ENCODE measurements around the gene LMO4.
A peak's percentile ranks its signal among the peaks of the same experiment; 100 is the strongest.

The LMO4 gene

DNA sequence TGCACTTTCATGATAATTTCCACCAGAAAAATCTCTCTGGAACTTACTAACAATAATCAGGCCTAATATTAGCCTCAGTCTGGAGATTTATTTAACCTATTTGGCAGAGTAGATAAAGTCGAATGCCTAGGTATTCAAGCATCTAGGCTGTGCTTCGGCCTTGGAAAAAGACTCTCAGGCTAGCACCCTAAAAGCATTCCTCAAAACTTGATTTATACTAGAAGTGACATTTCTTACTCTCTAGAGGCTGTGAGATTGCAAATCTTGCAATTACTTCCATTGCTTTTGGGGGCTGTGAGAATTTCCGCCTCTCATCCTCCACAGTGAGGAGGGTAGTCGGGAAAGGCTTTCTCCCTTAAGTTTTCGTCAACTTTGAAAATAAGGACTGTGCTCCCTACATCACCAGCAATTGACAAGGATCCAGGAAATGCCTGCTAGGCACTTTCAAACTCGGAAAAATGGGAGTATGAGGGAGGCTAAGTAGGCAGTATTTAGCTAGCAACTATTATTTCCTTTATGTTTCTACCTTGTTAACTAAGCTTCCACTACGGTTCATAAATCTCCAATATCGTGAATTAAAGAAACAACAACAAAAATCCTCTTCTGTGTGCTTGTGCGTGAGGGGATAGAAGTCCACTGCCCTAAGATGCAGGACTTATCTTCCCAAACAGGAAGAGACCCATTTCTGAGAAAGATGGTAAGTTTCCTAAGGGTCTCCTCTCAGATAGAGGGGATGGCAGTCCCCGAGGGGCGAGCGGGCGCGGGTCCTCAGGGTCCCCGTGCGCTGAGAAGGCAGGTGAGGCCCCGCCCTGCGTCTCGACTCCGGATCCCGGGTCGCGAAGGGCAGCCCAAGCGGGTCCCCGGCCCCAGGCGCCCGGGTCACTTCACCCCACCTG lies 1.1 kb upstream of the LMO4 start:
- no peak for DNase-seq (ENCODE audit: low spot score)

DNA sequence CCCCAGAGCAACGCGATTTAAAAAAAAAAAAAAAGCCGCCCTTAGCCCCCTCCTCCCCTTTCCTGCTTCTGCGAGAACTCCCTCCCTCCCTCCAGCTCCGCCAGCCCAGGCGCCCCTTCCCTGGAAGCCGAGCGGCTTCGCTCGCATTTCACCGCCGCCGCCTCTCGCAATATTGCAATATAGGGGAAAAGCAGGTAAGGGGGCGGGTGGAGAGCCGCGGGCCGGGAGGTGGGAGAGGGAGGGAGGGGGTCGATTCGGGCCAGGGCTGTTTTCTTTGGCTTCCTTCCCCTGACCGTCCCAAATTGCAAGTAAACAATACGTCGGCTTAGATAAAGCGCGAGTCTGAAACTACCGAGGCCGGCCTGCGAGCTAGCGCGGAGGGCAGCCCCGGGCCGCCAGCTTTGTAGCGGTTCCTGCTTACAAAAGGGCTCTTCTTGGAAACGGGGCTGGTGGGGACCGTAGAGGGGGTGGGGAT lies 408 bp downstream of the LMO4 start:
- DNase-seq (ENCODE audit: low spot score): peak; percentile 32

DNA sequence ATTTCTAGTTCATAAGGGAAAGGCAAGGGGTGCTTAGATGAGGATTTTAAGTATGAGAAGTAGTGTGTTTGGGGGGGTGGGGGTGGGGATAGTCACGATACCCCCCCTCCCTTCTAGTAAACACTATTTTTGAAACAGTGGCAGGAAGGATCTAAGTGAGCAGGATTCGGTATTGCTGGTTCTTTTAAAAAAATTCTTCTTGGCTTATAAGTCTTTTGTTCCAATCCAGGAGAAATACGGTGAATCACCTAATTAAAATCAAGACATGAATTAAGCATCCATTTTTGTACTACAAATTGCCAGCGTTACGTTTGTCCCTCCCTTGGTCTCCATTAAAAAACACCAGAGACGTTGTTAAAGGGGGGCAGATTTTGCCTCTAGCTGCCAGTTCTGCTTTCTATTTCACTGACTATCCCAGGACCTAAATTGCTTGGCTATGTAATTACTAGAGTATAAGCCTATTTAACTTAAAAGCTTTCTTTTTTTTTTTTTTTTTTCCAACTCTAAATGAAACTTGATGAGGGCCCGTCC lies 911 bp downstream of the LMO4 start:
- DNase-seq (ENCODE audit: low spot score): no peak

DNA sequence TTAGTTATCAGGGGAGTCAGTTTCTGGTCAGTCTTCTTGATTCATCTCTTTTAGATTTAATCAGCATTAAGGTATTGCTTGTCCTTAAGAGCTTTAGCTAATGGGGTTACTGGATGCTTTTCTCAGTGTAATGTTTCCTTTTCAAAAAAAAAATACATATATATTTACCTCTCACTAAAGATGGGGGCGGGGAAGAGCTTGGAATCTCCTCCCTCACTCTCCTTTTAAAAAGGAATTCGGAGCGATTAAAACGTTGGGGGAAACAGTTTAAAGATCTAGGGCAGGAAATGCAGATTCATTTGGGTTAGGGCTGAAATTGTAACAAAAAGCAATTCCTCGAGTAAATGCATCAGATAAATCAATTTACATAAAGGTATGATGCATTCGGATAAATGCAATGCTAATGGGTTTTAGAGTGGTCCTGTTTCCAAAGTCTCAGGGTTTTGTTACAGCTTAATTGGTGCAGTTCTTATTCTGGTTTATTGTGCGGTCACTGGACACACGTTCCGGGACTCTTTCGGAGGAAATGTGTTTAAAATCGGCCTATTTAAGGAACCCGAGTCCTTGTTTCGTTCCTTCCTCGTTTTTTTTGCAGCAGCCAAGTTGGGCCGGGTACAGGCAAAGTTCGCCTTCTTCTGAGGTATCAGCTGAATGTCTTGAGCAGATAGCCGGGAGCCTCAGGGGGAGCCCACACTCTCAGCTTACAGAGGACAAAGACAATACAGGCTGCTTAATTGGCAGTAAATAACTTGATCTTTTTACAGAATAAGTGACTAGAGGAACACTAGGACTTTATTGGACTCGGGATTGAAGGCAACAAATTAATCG lies 1.6 kb downstream of the LMO4 start:
- peak; percentile 21 for DNase-seq (ENCODE audit: low spot score)

DNA sequence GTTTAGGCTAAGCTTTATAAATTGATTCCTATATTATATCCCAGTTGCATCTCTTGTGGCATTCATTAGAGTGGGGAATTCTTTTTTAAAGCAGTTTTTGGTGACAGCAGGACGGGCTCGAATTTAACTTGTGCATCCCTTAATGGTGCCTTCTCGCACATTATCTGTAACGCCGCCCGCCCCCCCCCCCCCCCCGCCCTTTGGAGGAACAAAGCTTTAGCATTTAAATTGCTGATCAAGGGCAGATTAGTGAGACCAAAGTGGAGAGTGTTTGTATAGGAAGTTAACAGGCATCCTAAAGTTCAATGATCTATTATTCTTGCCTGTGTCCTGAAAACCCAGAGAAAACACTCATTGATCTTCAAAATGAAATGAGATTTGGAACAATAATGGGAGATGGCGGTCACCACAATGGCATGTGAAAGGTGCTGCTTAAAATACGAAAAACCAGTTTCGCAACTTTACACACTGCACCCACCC lies 2.2 kb downstream of the LMO4 start:
- DNase-seq (ENCODE audit: low spot score): no peak

DNA sequence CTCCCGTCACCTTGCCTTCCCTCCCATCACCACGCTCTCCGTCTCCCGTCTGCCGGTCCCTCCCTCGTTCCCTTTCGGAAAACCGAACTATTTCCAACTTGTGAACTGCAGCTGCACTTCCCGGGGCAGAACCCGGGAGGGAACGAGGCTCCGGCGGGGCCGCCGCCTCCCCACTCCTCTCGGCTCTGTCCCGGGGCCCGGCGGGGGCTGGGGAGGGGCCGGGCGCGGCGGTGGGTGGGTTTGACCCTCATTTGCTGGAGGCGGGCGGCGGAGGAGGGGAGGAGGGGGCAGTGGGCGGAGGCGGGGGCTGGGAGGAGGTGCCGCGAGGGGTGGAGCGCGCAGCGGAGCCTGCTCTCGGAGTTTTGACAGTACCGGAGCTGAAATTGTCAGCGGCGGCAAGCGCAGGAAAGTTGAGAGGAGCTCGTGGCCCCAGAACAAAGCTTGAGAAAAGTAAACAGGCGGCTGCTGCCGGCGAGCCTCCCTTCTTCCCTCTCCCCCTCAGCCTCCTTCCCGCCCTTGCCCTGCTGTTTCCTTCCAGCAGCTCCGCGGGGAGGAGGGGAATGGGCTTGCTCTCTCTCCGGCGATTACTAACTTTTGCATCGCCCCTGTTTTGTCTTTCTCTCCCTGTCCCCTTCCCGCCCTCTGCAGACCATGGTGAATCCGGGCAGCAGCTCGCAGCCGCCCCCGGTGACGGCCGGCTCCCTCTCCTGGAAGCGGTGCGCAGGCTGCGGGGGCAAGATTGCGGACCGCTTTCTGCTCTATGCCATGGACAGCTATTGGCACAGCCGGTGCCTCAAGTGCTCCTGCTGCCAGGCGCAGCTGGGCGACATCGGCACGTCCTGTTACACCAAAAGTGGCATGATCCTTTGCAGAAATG lies 2.9 kb downstream of the LMO4 start:
- peak; percentile 10 for DNase-seq (ENCODE audit: low spot score)

DNA sequence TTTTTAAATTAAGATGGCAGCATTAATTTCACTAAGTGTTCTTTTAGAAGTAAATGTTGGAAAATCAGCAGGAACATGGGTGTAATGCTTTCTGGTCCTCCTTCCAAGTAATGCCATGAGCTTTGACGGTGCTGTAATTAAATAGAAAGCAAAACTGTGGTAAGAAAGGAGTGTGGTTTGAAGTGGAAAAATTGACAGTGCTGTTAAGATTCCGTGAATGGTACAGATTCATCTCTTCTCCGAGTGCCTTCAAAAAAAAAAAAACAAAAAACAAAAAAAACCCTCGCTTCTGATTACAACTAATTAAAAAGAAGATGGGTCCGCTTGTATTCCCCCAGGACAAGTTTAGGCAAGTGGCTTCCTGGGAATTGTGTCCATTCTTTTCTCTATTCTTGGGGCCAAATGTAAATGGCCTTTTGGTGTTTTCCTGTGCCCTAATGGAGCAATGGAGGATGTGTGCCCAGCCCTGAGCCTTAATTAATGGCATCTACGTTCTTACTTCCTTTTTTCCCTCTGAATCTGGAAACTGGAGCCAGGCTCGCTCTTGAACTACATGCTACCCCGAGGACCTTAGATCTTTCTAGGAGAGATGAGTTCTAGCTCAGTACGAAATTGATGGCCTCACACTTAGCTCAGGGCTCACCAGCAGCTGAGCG lies 5.1 kb downstream of the LMO4 start:
- DNase-seq (ENCODE audit: low spot score): no peak

DNA sequence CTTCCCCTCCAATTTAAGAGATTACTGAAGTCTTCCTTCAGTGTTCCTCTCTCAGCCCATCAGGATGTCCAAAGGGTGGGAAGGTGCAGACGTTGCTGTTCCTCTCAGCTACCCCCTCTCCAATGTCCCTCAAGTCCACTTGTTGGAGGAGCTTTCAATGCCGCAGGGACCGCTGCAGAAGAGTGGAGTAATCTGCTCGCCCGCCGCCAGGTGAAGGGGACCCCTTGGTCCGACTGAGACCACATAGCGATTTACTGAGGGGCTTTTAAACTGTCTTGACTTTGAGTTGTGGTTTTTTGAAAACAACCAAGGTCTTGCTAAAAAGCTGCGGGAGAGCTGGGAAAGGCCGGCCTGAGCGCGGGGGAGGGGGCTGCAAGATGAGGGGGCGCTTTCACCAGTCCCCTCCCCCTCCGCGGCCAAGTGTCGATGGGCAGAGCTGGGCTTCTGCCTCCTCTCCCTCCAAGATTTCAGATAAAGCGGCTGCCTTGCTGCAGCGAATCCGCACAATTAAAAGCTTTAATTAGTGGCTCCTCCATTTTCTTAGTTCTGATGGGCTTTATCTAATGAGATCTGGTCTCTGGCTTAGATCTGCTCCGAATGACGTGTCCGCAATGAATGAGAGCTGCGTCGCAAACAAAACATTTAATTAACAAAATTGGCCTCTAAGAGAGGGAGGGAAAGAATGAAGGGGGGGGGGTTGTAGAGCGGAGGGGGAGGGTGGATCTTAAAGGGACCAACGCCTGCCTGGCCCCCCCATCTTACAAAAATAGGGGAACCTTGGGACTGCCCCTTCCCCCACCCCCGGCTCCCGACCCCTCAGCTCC lies 5.9 kb downstream of the LMO4 start:
- DNase-seq (ENCODE audit: low spot score): peak; percentile 3

DNA sequence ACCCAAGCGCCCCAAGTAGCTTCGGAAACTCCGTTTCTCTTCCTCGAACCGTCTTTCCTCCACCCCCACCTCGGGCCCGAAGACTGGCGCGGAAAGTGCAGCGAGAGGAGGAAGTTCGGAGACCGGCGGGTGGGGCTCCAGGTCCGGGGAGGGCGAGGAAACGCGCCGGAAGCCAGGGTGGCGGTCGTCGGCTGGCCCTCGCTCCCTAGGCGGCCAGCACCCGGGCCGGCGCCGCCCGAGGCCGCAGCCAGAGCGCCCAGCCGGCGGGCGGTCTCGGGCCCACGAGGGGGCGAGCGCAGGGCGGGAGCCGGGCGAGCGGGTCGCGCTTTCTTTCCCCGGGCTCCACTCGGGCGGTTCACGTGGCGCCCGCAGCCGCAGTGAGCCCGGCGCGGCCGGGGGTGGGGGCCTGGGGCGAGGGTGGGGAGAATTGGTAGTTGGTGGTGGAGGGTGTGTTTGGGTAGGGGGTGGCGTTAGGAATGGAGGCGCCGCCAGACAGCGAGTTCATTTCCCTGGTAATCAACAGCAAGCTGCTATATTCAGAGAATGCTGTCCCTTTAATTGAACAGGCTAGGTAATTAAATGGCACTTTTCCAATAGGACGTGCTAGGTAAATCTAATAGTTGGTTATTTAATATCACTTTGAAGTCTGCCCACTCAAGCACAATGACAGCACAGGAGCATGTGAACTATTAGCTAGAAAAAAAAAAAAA lies 6.7 kb downstream of the LMO4 start:
- DNase-seq (ENCODE audit: low spot score): peak; percentile 3

DNA sequence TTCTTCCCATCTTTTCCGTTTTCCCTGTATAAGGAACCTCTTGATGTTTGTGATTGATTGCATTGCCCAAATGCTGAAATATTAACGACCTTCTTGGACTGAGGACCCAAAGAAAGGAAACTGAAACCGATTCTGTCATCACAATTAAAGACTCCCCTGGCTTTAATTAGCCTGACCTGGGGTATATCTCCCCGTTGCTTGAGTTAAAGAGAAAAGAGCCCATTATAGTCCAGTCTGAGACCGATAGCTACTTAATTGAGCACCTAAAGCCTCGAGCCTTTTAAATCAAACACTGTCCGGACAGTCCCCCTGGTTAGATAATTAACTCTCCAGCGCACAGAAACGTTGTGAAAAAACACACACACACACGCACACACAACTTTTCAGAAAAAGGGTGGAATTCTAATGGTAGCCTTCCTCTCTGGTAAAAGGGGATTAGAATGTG lies 8.0 kb downstream of the LMO4 start:
- DNase-seq (ENCODE audit: low spot score): no peak

DNA sequence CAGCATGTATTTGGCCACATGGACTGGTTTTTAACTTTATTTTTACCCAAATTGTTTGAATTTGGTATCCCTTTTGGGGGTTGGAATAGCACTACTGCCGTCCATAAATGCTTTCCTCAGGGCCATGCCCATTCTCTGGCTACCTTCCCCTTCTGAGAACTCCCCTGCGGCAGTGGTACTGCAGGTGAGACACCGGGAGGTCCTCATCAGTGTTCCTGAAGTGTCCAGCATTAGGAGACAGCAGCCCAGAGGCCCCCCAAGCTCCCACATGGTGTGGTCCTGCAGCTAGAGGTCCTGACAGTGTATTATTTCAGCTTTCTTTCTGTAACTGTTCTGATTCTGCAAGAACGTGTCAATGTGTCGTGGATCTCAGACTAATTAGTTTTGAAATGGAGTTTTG lies 8.9 kb downstream of the LMO4 start:
- DNase-seq (ENCODE audit: low spot score): no peak

DNA sequence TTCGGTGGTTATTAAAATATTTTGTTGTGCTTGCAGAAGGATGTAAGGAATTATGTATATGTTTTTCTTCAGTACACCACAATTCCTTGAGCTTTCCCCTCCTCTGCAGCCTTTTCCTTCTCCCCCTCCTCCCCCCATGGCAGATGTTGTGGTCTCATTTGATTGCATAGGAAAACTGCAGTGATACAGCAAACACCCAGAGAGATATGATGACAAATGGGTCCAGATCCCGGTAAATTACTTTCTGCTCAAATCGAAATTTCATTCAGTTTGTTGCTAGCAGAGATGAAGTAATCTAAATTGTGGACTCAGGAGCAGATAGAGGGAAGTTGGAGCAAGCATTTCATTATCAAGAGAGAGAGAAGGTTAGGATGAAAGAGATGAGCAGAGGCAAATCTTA lies 9.9 kb downstream of the LMO4 start:
- DNase-seq (ENCODE audit: low spot score): no peak

DNA sequence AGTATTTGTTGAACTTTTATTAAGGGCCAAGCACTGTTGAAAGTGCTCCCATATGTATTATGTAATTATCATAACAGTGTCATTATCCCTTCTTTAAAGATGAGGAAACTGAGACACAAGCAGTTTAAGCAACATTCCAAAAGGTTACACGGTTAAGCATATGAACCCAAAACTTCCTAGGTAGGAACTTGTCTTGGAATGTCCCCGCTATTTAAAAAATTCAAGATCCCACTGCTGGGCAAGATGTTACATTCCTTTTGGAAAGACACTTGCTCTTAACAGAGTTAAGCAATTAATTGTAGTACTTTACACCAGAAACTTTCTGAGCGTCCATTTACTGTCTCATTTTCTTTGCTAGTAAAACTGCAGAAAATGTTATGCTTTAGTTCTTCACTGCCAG lies 15.6 kb downstream of the LMO4 start:
- no peak for DNase-seq (ENCODE audit: low spot score)

DNA sequence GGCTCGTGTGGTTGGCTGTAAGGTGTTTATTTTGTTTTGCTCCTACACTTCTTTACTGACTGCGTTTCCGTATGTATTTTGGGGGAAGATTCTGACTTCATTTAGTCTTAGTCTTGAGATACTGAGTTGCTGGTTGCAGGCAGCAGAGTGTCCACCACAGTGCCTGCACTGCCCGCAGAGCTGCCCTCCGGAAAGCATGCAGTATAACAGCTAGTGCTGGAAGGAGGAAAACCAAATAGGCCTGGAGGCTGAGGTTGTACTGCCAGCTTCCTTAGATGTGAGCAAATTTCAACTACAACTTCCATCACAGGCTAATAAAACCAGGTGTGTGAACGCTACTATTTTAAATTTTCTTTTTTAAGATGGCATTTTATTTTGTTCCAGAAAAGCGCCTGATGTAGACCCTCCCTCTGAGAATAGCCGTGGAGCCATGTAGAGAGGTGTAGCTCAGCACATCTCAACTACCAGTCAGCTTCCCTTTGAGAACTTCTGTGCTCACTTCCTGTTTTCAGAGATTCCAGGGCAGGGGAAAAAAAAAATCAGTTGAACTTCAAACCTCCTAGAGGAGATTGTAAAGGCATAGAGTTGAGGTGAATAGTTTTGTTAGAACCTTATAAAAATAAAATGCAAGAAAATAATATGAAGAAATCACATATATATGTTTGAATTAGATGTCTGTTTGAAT lies 17.6 kb downstream of the LMO4 start:
- DNase-seq (ENCODE audit: low spot score): no peak

DNA sequence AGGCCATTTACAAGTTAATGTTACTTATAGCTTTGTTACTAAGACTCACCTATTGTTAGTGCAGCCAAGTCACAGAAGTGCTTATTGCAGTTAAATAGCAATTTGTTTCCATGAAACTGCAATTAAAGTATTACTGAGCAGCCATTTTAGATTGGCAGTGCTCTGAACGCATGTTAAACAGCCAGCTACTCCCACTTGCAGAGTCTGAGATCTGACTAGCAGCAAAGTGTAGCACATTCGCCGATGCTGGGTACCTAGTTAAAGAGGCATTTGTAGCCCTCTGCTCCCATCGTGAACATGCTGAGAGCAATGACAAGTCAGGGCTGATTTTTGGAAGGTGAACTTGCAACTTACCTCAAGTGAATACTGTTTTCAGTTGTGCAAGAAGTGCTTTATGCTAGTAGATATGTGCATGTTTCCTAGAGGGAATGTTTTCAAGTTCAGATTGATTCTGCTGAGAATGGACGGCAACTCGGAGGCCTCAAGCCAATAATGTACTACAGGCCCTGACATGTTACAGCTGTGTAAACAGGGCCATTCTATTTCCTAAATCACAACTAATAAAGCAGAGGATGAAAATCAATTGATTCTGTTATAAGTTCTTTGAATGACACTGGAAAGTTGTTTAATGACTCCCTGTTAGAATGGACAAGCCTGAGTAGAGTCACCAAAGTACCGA lies 19.8 kb downstream of the LMO4 start:
- no peak for DNase-seq (ENCODE audit: low spot score)

DNA sequence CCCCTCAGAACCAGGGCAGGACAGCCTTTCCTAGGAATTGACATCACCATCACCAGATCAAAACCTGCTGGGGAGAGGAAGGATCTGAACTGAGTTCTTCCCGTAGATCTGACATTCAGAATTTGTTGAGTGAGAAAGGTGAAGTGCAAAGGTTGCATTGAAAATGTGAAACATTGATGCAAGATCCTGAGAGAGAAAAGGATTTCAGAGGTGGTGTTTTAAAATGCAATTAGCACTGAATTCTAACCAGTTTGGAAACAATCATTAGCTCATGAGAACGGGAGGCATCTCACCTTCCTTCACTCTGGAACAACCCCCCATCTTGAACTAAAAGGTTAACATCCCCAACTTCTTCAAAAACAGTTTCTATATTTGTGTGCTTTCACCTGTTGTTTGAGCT lies 20.4 kb downstream of the LMO4 start:
- DNase-seq (ENCODE audit: low spot score): no peak

DNA sequence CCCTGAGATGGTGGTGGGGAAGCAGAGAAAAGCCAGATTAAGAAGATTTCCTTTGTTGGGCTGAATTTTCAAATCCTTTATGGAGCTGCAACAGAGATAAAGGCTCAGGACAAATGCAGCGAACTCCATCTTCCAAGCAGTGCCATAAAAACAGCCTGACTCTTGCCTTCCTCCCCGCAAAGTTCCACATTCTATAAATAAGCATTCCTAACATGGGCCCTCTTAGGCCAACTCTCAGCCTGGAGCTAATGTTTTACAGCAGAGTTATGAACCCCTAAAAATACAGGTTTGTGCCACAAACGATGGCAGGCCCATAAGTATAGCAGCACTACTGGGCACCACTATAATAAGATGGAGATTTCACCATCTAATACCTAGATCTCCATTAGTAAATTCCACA lies 27.2 kb downstream of the LMO4 start:
- DNase-seq (ENCODE audit: low spot score): no peak

DNA sequence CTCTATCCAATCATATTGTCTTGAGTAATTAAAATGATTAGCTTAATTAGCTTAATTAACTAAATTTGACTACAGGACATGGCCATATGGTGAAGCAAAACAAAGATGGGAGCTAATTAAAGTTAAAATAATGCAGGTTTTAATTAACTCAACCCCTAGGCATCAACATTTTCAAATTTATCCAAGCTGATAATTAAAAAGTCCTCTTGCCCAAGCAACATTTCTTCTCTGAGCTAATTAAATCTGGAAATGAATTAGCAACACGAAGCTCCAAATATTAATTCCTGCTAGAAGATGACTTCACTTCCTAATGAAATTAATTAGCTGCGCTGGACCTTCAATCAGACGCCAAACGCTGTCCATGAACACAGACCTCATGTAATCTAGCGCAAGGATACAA lies 27.9 kb downstream of the LMO4 start:
- no peak for DNase-seq (ENCODE audit: low spot score)

Data from hematopoietic multipotent progenitor cell treated with erythropoietin and hydrocortisone succinate and interleukin-3 and kit ligand, for 15 days (in vitro differentiated cells).